ENCODE measurements around the gene ZSCAN25.
"Not testable (repeated sequence)": the region's sequence is repeated elsewhere in the genome, so short reads cannot be mapped to it uniquely, and the experiment has no call there.

ZSCAN25 gene

GRCh38 chr7:99618726-99619125 is 2.0 kb downstream of the ZSCAN25 start:
- no peak for DNase-seq

- no peak for DNase-seq
Measured at GRCh38 chr7:99619571-99620130, 2.9 kb downstream of the ZSCAN25 start.

GRCh38 chr7:99621271-99621670 is 4.5 kb downstream of the ZSCAN25 start:
- no peak for DNase-seq

DNA sequence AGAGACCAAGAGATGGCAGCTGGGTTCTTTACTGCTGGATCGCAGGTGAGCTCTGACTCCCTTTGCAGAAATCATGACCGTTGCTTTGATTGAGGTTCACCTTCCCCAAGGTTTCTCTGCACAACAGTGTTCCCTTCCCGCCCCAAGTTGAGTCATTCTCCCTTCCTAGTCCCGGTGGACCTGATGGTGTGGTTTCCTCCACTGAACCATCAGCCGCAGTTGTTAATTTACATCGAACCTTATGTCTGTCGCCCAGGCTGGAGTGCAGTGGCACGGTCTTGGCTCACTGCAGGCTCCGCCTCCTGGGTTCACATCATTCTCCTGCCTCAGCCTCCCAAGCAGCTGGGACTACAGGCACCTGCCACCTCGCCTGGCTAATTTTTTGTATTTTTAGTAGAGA is 5.8 kb downstream of the ZSCAN25 start:
- DNase-seq, result no peak

DNA sequence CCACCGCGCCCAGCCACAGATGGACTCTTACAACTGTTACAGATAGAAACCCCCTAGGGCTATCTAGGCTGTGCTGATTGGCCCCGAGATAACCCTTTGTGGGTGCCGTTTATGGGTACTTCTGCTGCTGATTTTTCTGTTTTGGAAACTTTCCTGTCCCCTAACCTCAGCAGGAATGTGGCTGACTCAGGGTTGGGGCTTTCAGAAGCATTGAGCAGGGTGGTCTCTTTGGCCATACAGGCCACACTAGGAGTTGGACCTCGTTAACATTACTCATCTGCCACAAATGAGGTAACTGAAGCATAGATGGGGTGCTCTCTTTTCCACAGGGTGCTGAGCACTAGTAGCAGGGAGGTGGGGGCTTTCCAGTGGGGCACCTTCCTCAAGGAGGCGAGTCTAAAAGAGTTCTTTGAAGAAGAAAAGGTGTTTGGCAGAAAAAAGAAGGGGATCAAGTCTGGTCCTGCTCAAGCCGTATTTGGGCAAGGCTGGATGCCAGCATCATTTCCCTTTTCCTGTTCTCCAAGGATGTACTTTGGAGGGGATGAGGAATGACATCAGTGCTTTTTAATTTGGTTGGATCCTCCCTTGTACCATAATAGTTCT is 6.4 kb downstream of the ZSCAN25 start:
- no peak for DNase-seq

DNA sequence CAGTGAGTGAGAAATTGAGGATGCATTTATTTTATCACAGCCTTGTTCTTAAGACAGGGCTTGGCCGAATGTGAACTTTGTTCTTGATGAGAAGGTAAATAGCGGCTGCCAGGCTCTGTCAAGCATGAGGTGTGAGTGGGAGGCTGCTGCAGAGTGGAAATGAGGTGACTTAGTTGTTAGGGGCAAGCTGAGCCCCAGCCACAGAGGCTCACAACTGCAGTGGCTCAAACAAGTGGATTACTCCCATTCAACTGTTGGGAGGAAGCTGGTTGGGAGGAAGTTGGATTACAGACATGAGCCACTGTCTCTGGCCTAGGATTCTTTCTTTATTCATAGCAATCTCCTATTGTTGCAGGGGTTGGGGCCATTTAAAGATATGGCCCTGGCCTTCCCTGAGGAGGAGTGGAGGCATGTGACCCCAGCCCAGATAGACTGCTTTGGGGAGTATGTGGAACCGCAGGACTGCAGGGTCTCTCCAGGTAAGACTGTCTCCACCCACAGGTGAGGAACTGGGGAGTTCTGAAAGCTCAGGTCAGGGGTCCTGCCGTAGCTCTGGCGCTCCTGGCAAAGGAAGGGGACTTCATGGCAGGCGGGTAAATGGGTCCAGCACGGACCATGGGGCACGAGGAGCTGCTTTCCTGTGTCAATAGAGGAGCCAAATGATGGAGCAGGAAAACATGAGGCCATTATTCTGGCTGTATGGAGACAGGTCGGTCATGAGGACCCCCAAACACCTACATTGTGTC is 7.1 kb downstream of the ZSCAN25 start:
- no peak for DNase-seq

DNA sequence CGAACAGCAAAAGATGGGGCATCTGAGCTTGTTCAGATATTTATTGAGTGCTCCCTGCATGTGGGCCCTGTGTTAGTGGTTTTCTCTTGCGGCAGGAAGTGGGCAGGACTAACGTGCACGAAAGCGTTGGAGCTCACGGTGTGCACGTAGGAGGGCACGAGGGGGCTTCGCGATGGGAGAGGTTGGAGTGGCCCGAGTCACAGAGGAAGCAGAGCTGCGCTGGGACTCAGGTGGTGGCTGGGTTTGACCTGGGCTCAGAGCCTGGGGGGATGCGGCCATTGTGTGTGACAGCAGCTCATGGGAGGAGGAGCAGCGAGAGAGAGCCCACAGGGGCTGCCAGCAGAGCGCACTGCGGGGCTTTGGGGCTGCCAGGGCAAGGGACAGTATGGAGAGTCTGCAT is 7.7 kb downstream of the ZSCAN25 start:
- DNase-seq, result no peak

- no peak for DNase-seq
Measured at GRCh38 chr7:99625321-99625720, 8.6 kb downstream of the ZSCAN25 start.

GRCh38 chr7:99625961-99626360 is 9.2 kb downstream of the ZSCAN25 start:
- no peak for DNase-seq

GRCh38 chr7:99626661-99627060 is 9.9 kb downstream of the ZSCAN25 start:
- DNase-seq, result no peak

DNA sequence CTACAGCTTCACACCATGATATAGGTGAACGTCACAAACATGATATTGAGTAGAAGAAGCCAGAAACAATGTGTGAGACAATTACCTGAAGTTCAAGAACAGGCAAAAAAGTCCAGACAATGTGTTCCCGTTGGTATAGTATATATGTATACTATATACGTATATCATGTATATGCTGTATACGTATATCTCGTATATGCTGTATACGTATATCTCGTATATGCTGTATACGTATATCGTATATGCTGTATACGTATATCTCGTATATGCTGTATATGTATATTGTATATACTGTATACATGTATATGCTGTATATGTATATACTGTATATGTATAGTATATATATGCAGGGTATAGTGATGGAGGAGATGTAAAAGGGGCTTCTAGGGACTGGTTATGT is 10.8 kb downstream of the ZSCAN25 start:
- DNase-seq, result no peak

GRCh38 chr7:99628471-99629465 is 12.0 kb downstream of the ZSCAN25 start:
- DNase-seq, result no peak

GRCh38 chr7:99629643-99630042 is 12.9 kb downstream of the ZSCAN25 start:
- DNase-seq, result no peak

GRCh38 chr7:99631295-99632109 is 14.8 kb downstream of the ZSCAN25 start:
- DNase-seq, result no peak

DNA sequence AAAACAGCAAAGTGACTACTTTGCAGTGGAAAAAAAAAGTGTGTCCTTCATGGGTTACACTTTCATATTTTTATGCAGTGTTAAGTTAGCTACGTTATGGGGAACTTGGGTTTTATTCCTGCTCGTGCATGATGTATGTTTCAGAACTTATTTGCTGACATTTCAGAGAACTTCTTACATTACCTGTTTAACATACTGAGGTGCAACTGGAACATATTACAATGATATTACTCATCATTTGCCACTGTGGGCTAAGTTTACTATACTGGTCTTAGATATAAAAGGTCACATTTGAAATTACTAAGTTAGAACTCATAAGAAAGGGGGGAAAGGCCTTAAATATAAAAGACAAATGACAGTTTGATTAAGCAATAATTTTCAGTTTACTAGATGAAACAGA is 20.7 kb downstream of the ZSCAN25 start:
- not testable (repeated sequence) for DNase-seq

DNA sequence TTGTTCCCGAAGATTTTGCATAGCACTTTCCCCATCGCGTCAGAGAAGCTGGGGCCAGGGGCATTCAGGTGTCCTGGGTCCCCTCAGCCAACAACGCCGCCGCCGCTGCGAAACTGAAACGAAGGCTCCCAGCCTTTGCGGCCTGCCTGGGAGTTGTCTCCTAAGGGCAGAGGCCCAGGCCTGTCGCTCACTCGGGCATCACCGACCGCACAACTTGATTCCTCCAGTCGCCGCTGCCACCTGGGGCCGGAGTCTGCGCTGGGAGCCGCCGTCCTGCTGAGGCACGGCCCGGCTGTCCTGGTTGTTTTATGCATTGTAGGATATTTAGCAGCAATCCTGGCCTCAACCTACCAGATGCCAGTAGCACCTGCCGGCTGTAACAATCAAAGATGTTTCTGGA is 22.0 kb downstream of the ZSCAN25 start:
- no peak for DNase-seq

DNA sequence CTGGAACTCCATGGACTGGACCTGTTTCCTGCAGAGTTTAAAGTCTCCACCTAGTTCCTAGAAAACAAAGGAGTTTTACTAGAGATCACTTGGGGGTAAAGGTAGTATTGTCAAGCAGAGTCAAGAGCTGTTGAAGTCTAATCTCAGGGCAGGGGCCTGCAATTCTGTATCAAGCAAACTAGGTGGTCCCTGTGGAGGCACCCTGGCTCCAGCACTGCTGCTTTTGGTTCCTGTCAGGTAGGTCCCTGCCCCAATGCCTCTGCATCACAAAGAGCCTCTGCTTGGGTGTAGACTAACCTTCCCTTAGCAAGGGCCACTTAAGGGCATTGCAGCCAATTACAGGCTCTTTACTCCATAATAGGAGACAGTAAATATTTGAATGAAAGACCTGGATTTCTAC is 22.5 kb downstream of the ZSCAN25 start:
- DNase-seq, result no peak

DNA sequence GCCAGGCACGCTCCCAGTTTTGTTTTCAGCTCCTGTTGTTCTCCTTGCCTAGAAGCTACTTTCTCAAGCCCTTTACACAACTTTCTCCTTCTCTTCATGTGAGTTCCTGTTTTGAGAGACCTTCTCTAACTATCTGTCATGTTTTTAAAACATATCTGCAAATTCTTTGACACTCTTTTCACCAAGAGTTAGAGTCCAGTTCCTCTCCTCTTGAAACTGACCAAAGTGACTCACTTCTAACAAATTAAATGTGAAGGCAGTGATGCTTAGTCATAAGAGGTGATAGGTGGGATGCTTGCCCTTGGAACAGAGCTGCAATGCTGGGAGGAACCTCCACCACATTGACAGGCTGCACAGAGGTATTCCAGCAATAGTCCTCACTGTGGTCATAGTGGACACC is 25.3 kb downstream of the ZSCAN25 start:
- no peak for DNase-seq

- no peak for DNase-seq
Measured at GRCh38 chr7:99643464-99643863, 26.7 kb downstream of the ZSCAN25 start.

DNA sequence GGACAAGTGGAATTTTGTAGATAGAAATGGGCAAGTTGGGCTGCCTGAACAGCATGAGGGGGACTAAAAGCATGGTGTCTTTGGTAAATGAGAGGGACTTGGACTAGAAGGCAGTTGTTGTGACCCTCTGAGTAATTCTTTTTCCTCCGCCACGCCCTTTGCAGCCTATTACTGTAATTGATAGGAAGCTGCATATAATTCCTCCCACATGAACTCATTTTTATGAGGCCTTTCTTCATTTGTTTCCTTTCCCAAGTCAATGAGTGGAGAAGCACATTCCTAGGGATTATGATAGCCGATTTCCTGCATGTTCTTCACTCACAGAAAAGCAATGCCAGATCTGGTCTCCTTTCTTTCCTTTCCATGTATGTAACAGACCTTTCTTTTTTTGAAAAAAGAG is 27.7 kb downstream of the ZSCAN25 start:
- DNase-seq, result no peak

DNA sequence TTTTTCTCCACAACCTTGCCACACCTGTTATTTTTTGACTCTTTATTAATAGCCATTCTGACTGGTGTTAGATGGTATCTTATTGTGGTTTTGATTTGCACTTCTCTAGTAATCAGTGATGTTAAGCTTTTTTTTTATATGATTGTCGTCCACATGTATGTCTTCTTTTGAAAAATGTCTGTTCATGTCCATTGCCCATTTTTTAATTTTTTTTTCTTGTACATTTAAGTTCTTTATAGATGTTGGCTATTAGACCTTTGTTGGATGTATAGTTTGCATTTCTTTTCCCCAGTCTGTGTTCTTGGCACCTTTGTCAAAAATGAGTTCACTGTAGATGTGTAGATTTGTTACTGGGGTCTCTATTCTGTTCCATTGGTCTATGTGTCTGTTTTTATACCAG is 28.8 kb downstream of the ZSCAN25 start:
- DNase-seq, result no peak

DNA sequence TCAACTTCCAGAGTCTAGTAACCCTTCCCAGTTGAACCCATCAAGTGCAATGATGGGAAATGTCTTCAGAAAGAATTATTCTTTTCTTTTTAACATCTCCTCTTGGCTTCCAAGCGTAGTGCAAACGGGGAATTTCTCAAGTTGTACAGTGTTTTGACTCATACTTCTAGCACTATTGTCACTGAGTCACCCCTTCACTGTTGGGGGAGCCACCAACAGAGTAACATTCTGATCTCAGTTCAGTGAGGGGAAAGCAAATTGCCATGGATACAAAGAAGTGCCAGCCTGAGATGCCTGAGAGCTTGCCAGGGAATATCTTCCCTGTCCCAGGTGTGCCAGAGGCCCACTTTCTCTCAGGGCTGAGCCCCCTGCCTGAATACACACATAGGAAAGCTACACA is 32.1 kb downstream of the ZSCAN25 start:
- no peak for DNase-seq

Measured in NCI-H2171 (cell line).